Keratinocyte (primary cell): Measurements from ENCODE around the gene SLC38A3. TPM values are rescaled to one million over a fixed set of nuclear protein-coding genes. Genes with fewer than 3 reads are reported as not detected.
"Not testable (repeated sequence)": the region's sequence is repeated elsewhere in the genome, so short reads cannot be mapped to it uniquely, and the experiment has no call there.

Source experiments
- DNase-seq: peaks from one replicate; pipeline ENCODE4 v3.0.0-alpha.2; 2011; ENCODE audit warnings: low read depth, missing footprints, low spot score
- FAIRE-seq: peaks from 2 replicates; lab custom pipeline; 2011; peaks lifted over from hg19 to GRCh38; lab: Jason Lieb, UNC
- H2AFZ ChIP-seq: 2 replicates; pipeline ENCODE4 v1.6.0; 2012; ENCODE audit warnings: low read length, control low read depth, inconsistent platforms; ENCODE audit not compliant: control insufficient read depth
- H3K27ac ChIP-seq: 2 replicates; pipeline ENCODE4 v1.5.1; 2011; ENCODE audit warnings: low read length; ENCODE audit not compliant: control insufficient read depth, insufficient read depth
- H3K27me3 ChIP-seq: 3 replicates; pipeline ENCODE4 v1.6.0; 2011; ENCODE audit warnings: low read length; ENCODE audit not compliant: control insufficient read depth, insufficient read depth; ENCODE audit errors: extremely low read depth
- H3K36me3 ChIP-seq, 2 experiments: 2 replicates in 1 of 2; 3 replicates in 1 of 2; pipeline ENCODE4 v1.5.1; 2011; ENCODE audit warnings: low read length in 2 of 2, mild to moderate bottlenecking in 1 of 2; ENCODE audit not compliant: control insufficient read depth in 2 of 2, insufficient read depth in 2 of 2; ENCODE audit errors: extremely low read depth in 1 of 2
- H3K4me1 ChIP-seq: 3 replicates; pipeline ENCODE4 v1.5.1; 2011; ENCODE audit warnings: low read length; ENCODE audit not compliant: control insufficient read depth, insufficient read depth; ENCODE audit errors: extremely low read depth
- H3K4me2 ChIP-seq: 3 replicates; pipeline ENCODE4 v1.6.0; 2011; ENCODE audit warnings: low read depth, low read length; ENCODE audit not compliant: control insufficient read depth, insufficient read depth; ENCODE audit errors: extremely low read depth
- H3K4me3 ChIP-seq, 3 experiments: fragments of 200-600 bp in 1 of 3; sonication (generic) in 1 of 3; 2 replicates in 2 of 3; 3 replicates in 1 of 3; pipeline ENCODE4 v1.5.1; 2011 to 2016; ENCODE audit warnings: low read length in 3 of 3, mild to moderate bottlenecking in 3 of 3, control low read depth in 2 of 3, inconsistent platforms in 1 of 3, low read depth in 1 of 3, mixed read lengths in 1 of 3, mixed run types in 1 of 3, moderate library complexity in 1 of 3; ENCODE audit not compliant: control insufficient read depth in 2 of 3, insufficient read depth in 2 of 3; ENCODE audit errors: extremely low read depth in 1 of 3
- H3K79me2 ChIP-seq: 2 replicates; pipeline ENCODE4 v1.6.0; 2012; ENCODE audit warnings: low read length; ENCODE audit not compliant: control insufficient read depth, insufficient read depth
- H3K9ac ChIP-seq: 3 replicates; pipeline ENCODE4 v1.6.0; 2011; ENCODE audit warnings: low read length; ENCODE audit not compliant: control insufficient read depth, insufficient read depth; ENCODE audit errors: extremely low read depth
- H3K9me1 ChIP-seq: 3 replicates; pipeline ENCODE4 v1.6.0; 2011; ENCODE audit warnings: low read length; ENCODE audit not compliant: control insufficient read depth, insufficient read depth; ENCODE audit errors: extremely low read depth
- H3K9me3 ChIP-seq: 2 replicates; pipeline ENCODE4 v1.5.1; 2012; ENCODE audit warnings: low read depth, low read length; ENCODE audit not compliant: control insufficient read depth
- H4K20me1 ChIP-seq: 3 replicates; pipeline ENCODE4 v1.6.0; 2011; ENCODE audit warnings: low read length; ENCODE audit not compliant: control insufficient read depth, insufficient read depth; ENCODE audit errors: extremely low read depth
- EZH2 ChIP-seq: IDR thresholded peaks from one replicate; pipeline ENCODE4 v1.6.1; 2012; ENCODE audit warnings: inconsistent platforms, mild to moderate bottlenecking, low read length, moderate library complexity
- dilution Hi-C: fragments of 300-500 bp; cut with MboI; formaldehyde crosslinking; loops from one replicate; pipeline ENCODE4 v1.7.0; 2020; ENCODE audit warnings: low sequenced_read_pairs; ENCODE audit not compliant: extremely low pct_ligation_motif_present
- polyA plus RNA-seq, 5 experiments: library from polyadenylated mRNA; depleted of rRNA in 3 of 5; stranded (reverse) in 3 of 5; stranded (forward) in 1 of 5; unstranded in 1 of 5; fragments of >200 nt; gene quantifications; 1 replicate in 1 of 5; 2 replicates in 3 of 5; 3 replicates in 1 of 5; pipeline versions ENCODE4 v1.2.1 to v1.2.3, GENCODE V29; 2011 to 2012; ENCODE audit warnings: missing spikeins in 2 of 5, low read depth in 1 of 5, low replicate concordance in 1 of 5
- TF ChIP-seq, protein P1 (sequence below), 3 experiments: IDR thresholded peaks in 1 of 3; conservative IDR thresholded peaks in 1 of 3; optimal IDR thresholded peaks in 1 of 3; 2 replicates in 2 of 3; 3 replicates in 1 of 3; pipeline versions ENCODE3 to v1.5.1; 2011; ENCODE audit warnings: low read length in 3 of 3, mild to moderate bottlenecking in 3 of 3, moderate library complexity in 2 of 3, control low read depth in 1 of 3, inconsistent platforms in 1 of 3; ENCODE audit not compliant: insufficient read depth in 2 of 3; ENCODE audit errors: extremely low read depth in 1 of 3

The SLC38A3 gene
- polyA plus RNA-seq, 1 donor (not counting 4 experiments of a cell fraction or from before 2014, with no cell fraction given) = not detected

GRCh38 chr3:50210510-50211367 lies 5.7 kb downstream of the SLC38A3 start:
- no peak overlapping the region for H3K4me3 ChIP-seq
- H3K27ac ChIP-seq = no peak overlapping the region
- DNase-seq (no peak), FAIRE-seq (no peak)
- H3K9me1 ChIP-seq = no peaks in the 10 kb centered on the region
- peaks cover 26% of the 10 kb centered on the region for H3K27me3 ChIP-seq
- no peaks in the 10 kb centered on the region for H3K36me3 ChIP-seq
- no peaks in the 10 kb centered on the region for H3K9me3 ChIP-seq
- H3K4me1 ChIP-seq = peaks cover under 1% of the 10 kb centered on the region
- H4K20me1 ChIP-seq = no peaks in the 10 kb centered on the region
- TF ChIP-seq EZH2 = no peak
- TF ChIP-seq, protein P1, sequence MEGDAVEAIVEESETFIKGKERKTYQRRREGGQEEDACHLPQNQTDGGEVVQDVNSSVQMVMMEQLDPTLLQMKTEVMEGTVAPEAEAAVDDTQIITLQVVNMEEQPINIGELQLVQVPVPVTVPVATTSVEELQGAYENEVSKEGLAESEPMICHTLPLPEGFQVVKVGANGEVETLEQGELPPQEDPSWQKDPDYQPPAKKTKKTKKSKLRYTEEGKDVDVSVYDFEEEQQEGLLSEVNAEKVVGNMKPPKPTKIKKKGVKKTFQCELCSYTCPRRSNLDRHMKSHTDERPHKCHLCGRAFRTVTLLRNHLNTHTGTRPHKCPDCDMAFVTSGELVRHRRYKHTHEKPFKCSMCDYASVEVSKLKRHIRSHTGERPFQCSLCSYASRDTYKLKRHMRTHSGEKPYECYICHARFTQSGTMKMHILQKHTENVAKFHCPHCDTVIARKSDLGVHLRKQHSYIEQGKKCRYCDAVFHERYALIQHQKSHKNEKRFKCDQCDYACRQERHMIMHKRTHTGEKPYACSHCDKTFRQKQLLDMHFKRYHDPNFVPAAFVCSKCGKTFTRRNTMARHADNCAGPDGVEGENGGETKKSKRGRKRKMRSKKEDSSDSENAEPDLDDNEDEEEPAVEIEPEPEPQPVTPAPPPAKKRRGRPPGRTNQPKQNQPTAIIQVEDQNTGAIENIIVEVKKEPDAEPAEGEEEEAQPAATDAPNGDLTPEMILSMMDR (optimal IDR thresholded peaks at IDR 0.05 in 1 of 3, IDR thresholded peaks at IDR 0.05 in 1 of 3, conservative IDR thresholded peaks at IDR 0.05 in 1 of 3; ENCODE audit: extremely low read depth in 1 of 3, insufficient read depth in 2 of 3, low read length in 3 of 3) = no peak
- H2AFZ ChIP-seq = no peak overlapping the region
- no peak overlapping the region for H3K9ac ChIP-seq
- H3K79me2 ChIP-seq = no peaks in the 10 kb centered on the region
- dilution Hi-C loops = no loop called here
- H3K4me2 ChIP-seq = no peak overlapping the region

- H3K4me3 ChIP-seq, H3K79me2 ChIP-seq, H2AFZ ChIP-seq, H3K9me1 ChIP-seq, H3K9me3 ChIP-seq, H4K20me1 ChIP-seq, H3K36me3 ChIP-seq, H3K27ac ChIP-seq, H3K4me2 ChIP-seq, dilution Hi-C loops, DNase-seq, H3K9ac ChIP-seq, FAIRE-seq, H3K4me1 ChIP-seq: not testable (repeated sequence)
- peaks cover 20% of the 10 kb centered on the region for H3K27me3 ChIP-seq
These were observed 6.3 kb downstream of the SLC38A3 start for GRCh38 chr3:50211368-50211717.
